ENCODE data around the gene FLYWCH2. TPM values are rescaled to one million over a fixed set of nuclear protein-coding genes. Genes with fewer than 3 reads are reported as not detected.
"Not testable (repeated sequence)": the region's sequence is repeated elsewhere in the genome, so short reads cannot be mapped to it uniquely, and the experiment has no call there.

The FLYWCH2 gene
- total RNA-seq, 1 experiment from 2014 or later, result 94.1 TPM

- not testable (repeated sequence) for H3K27me3 ChIP-seq (ENCODE audit: control insufficient read depth, insufficient read depth, low read length); H3K4me3 ChIP-seq (ENCODE audit: insufficient read depth, low read depth, low read length); H3K36me3 ChIP-seq (replicated peaks; ENCODE audit: control insufficient read depth, insufficient read depth, low read length); DNase-seq
Observed at GRCh38 chr16:2928151-2928550, 45.1 kb downstream of the FLYWCH2 start.

- DNase-seq, result peak; percentile 51
- H3K36me3 ChIP-seq (replicated peaks; ENCODE audit: control insufficient read depth, insufficient read depth, low read length), result peaks cover 1% of the 10 kb centered on the region; the same call in 1 of the 2 replicates
- H3K27me3 ChIP-seq (ENCODE audit: control insufficient read depth, insufficient read depth, low read length), result no peaks in the 10 kb centered on the region
- no peak overlapping the region for H3K4me3 ChIP-seq (ENCODE audit: insufficient read depth, low read depth, low read length)
Observed at GRCh38 chr16:2928796-2929195, 45.8 kb downstream of the FLYWCH2 start.

DNA sequence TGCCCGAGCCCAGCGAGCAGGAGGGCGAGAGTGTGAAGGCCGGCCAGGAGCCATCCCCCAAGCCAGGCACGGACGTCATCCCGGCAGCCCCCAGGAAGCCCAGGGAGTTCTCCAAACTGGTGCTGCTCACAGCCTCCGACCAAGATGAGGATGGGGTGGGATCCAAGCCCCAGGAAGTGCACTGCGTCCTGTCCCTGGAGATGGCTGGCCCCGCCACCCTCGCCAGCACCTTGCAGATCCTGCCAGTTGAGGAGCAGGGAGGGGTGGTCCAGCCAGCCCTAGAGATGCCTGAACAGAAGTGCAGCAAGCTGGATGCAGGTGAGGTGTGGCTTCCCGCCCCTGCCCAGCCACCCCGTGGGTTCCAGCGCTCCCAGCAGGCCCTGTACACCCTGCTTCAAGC is 46.7 kb downstream of the FLYWCH2 start:
- no peaks in the 10 kb centered on the region for H3K27me3 ChIP-seq (ENCODE audit: control insufficient read depth, insufficient read depth, low read length)
- no peak overlapping the region for H3K4me3 ChIP-seq (ENCODE audit: insufficient read depth, low read depth, low read length)
- DNase-seq, result peak; percentile 32
- H3K36me3 ChIP-seq (replicated peaks; ENCODE audit: control insufficient read depth, insufficient read depth, low read length), result peaks cover 1% of the 10 kb centered on the region; the same call in 1 of the 2 replicates

DNA sequence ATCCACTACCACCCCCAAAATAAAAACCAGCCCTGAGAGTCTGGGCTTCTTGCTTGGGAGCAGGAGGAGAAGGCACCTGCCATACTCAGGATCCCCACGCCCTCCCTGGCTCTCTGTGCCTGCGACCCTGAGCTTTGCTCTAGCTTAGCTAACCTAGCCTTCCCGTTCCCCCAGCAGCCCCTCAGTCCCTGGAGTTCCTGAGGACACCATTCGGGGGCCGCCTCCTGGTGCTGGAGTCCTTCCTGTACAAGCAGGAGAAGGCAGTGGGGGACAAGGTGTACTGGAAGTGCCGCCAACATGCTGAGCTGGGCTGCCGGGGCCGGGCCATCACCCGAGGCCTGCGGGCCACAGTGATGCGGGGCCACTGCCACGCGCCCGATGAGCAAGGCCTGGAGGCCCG is 47.2 kb downstream of the FLYWCH2 start:
- DNase-seq, result no peak
- no peaks in the 10 kb centered on the region for H3K27me3 ChIP-seq (ENCODE audit: control insufficient read depth, insufficient read depth, low read length)
- H3K4me3 ChIP-seq (ENCODE audit: insufficient read depth, low read depth, low read length), result no peak overlapping the region
- peaks cover 1% of the 10 kb centered on the region; the same call in 1 of the 2 replicates for H3K36me3 ChIP-seq (replicated peaks; ENCODE audit: control insufficient read depth, insufficient read depth, low read length)

DNA sequence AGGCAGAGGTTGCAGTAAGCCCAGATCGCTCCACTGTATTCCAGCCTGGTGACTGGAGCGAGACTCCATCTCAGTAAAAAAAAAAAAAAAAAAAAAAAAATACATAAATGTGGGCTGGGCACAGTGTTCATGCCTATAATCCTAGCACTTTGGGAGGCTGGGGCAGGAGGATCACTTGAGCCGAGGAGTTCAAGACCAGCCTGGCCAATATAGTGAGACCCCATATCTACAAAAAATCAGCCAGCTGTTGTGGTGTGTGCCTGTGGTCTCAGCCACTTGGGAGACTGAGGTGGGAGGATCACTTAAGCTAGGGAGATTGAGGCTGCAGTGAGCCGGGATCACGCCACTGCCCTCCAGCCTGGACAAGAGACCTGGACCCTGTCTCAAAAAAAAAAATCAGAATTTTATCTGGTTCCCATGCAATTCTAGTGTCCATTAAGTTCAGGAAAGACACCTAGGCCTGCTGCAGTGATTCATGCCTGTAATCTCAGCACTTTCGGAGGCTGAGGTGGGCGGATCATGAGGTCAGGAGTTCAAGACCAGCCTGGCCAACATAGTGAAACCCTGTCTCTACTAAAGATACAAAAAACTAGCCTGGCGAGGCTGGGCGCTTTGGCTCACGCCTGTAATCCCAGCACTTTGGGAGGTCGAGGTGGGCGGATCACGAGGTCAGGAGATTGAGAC is 48.4 kb downstream of the FLYWCH2 start:
- H3K27me3 ChIP-seq (ENCODE audit: control insufficient read depth, insufficient read depth, low read length); DNase-seq; H3K4me3 ChIP-seq (ENCODE audit: insufficient read depth, low read depth, low read length); H3K36me3 ChIP-seq (replicated peaks; ENCODE audit: control insufficient read depth, insufficient read depth, low read length): not testable (repeated sequence)

GRCh38 chr16:2933136-2933535 is 50.1 kb downstream of the FLYWCH2 start:
- peak; percentile 43 for DNase-seq
- Histone ChIP-seq H3K27me3 (ENCODE audit: control insufficient read depth, insufficient read depth, low read length) (no peaks in the 10 kb centered on the region), H3K4me3 (ENCODE audit: insufficient read depth, low read depth, low read length) (no peak overlapping the region), H3K36me3 (replicated peaks; ENCODE audit: control insufficient read depth, insufficient read depth, low read length) (peaks cover 1% of the 10 kb centered on the region)

- Histone ChIP-seq H3K27me3 (ENCODE audit: control insufficient read depth, insufficient read depth, low read length) (no peaks in the 10 kb centered on the region), H3K4me3 (ENCODE audit: insufficient read depth, low read depth, low read length) (no peak overlapping the region), H3K36me3 (replicated peaks; ENCODE audit: control insufficient read depth, insufficient read depth, low read length) (peaks cover 1% of the 10 kb centered on the region)
- DNase-seq, result peak; percentile 33
Observed at GRCh38 chr16:2933701-2934100, 50.7 kb downstream of the FLYWCH2 start.

GRCh38 chr16:2934450-2934849 is 51.4 kb downstream of the FLYWCH2 start:
- Histone ChIP-seq H3K4me3 (ENCODE audit: insufficient read depth, low read depth, low read length) (no peak overlapping the region), H3K36me3 (replicated peaks; ENCODE audit: control insufficient read depth, insufficient read depth, low read length) (peaks cover 1% of the 10 kb centered on the region), H3K27me3 (ENCODE audit: control insufficient read depth, insufficient read depth, low read length) (no peaks in the 10 kb centered on the region)
- DNase-seq, result no peak

DNA sequence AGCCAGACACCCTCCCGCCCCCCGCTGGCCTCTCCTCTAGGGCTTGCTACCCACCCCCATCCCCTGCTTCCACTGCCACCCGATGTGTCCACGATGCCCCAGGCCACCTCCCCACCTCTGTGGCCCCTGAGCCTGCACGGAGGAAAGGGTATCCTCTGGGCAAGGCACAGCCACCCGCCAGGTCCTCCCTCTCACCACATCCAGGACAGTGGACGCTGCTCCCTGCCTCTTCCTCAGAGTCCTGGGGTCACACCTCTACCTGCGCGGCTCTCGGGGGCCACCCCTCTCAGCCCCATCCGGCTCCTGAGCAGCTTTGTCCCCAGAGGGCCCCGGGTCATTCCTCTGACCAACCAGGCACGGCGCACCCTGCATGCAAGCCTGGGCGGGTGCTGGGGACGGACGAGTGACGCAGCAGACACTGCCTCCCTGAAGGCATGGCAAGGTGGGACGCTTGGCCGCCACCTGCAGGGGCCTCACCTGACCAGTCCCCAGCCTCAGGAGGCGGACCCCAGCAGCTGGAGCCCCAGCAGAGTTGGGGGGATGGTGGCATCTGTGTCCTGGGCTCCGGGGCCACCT is 53.5 kb downstream of the FLYWCH2 start:
- no peak overlapping the region for H3K4me3 ChIP-seq (ENCODE audit: insufficient read depth, low read depth, low read length)
- DNase-seq, result peak; percentile 57
- peaks cover 2% of the 10 kb centered on the region for H3K36me3 ChIP-seq (replicated peaks; ENCODE audit: control insufficient read depth, insufficient read depth, low read length)
- no peaks in the 10 kb centered on the region for H3K27me3 ChIP-seq (ENCODE audit: control insufficient read depth, insufficient read depth, low read length)

- DNase-seq, result peak; percentile 51
- Histone ChIP-seq H3K36me3 (replicated peaks; ENCODE audit: control insufficient read depth, insufficient read depth, low read length) (peaks cover 2% of the 10 kb centered on the region), H3K4me3 (ENCODE audit: insufficient read depth, low read depth, low read length) (no peak overlapping the region), H3K27me3 (ENCODE audit: control insufficient read depth, insufficient read depth, low read length) (no peaks in the 10 kb centered on the region)
Observed at GRCh38 chr16:2937170-2937569, 54.2 kb downstream of the FLYWCH2 start.

GRCh38 chr16:2938206-2938605 is 55.2 kb downstream of the FLYWCH2 start:
- Histone ChIP-seq H3K36me3 (replicated peaks; ENCODE audit: control insufficient read depth, insufficient read depth, low read length) (peaks cover 2% of the 10 kb centered on the region), H3K4me3 (ENCODE audit: insufficient read depth, low read depth, low read length) (no peak overlapping the region), H3K27me3 (ENCODE audit: control insufficient read depth, insufficient read depth, low read length) (no peaks in the 10 kb centered on the region)
- peak; percentile 35 for DNase-seq

- no peak for DNase-seq
- H3K36me3 ChIP-seq (replicated peaks; ENCODE audit: control insufficient read depth, insufficient read depth, low read length), result peaks cover 2% of the 10 kb centered on the region
Observed at GRCh38 chr16:2939968-2940367, 57.0 kb downstream of the FLYWCH2 start.

DNA sequence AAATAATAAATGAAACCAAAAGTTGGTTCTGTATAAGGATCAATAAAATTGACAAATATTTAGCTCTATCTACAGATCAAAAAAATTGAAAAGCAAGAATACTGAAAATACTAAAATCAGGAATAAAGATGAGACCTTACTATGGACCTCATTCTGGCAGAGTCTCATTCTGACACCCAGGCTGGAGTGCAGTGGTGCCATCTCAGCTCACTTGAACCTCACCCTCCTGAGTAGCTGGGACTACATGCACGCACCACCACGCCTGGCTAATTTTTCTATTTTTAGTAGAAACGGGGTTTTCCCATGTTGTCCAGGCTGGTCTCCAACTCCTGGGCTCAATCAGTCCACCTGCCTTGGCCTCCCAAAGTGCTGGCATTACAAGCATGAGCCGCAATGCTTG is 59.0 kb downstream of the FLYWCH2 start:
- DNase-seq, result no peak
- no peaks in the 10 kb centered on the region for H3K27me3 ChIP-seq (ENCODE audit: control insufficient read depth, insufficient read depth, low read length)
- H3K4me3 ChIP-seq (ENCODE audit: insufficient read depth, low read depth, low read length), result no peak overlapping the region
- H3K36me3 ChIP-seq (replicated peaks; ENCODE audit: control insufficient read depth, insufficient read depth, low read length), result peaks cover 2% of the 10 kb centered on the region; the same call in 1 of the 2 replicates

More at GRCh38 chr16:2939968-2940367, 57.0 kb downstream of the FLYWCH2 start:
- Histone ChIP-seq H3K4me3 (ENCODE audit: insufficient read depth, low read depth, low read length) (no peak overlapping the region), H3K27me3 (ENCODE audit: control insufficient read depth, insufficient read depth, low read length) (no peaks in the 10 kb centered on the region)

DNA sequence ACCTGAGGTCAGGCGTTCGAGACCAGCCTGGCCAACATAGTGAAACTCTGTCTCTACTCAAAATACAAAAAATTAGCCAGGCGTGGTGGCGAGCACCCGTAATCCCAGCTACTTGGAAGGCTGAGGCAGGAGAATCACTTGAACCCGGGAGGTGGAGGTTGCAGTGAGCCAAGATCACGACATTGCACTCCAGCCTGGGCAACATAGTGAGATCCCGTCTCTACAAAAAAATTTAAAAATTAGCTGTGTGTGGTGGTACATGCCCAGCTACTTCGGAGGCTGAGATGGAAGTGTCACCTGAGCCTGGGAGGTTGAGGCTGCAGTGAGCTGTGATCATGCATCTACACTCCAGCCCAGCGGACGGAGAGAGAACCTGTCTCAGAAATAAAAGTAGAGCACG is 60.7 kb downstream of the FLYWCH2 start:
- not testable (repeated sequence) for H3K27me3 ChIP-seq (ENCODE audit: control insufficient read depth, insufficient read depth, low read length); H3K36me3 ChIP-seq (replicated peaks; ENCODE audit: control insufficient read depth, insufficient read depth, low read length); H3K4me3 ChIP-seq (ENCODE audit: insufficient read depth, low read depth, low read length); DNase-seq

GRCh38 chr16:2946649-2947048 is 63.6 kb downstream of the FLYWCH2 start:
- no peak for DNase-seq
- H3K4me3 ChIP-seq (ENCODE audit: insufficient read depth, low read depth, low read length), result no peak overlapping the region
- no peaks in the 10 kb centered on the region; the same call in 1 of the 2 replicates for H3K36me3 ChIP-seq (replicated peaks; ENCODE audit: control insufficient read depth, insufficient read depth, low read length)
- H3K27me3 ChIP-seq (ENCODE audit: control insufficient read depth, insufficient read depth, low read length), result no peaks in the 10 kb centered on the region
